Pancreas (tissue), 10 donors: Measurements from ENCODE around the gene PCDHA1. TPM values are rescaled to one million over a fixed set of nuclear protein-coding genes. Genes with fewer than 3 reads are reported as not detected.
A peak's percentile ranks its signal among the peaks of the same experiment; 100 is the strongest.
"Not testable (repeated sequence)": the region's sequence is repeated elsewhere in the genome, so short reads cannot be mapped to it uniquely, and the experiment has no call there.

Experiments used
- ATAC-seq, 4 donors: fragments of 200-7000 bp; cut with Tn5 transposase; one replicate each; pipeline versions ENCODE4 v1.8.0 to v1.9.1; 2020; ENCODE audit warnings: mild to moderate bottlenecking in 4 of 4, moderate library complexity in 4 of 4
- DNase-seq, 6 donors: peaks; one replicate each; pipeline ENCODE4 v3.0.0-alpha.2; 2020
- FAIRE-seq: peaks from 2 replicates; lab custom pipeline; 2012; peaks lifted over from hg19 to GRCh38; lab: Jason Lieb, UNC
- H3K27ac ChIP-seq, 4 donors: fragments of 200-600 bp; sonication (generic); 1 replicate in 3 of 4; 2 replicates in 1 of 4; pipeline versions ENCODE4 v1.5.0 to v1.8.0; 2020
- H3K27me3 ChIP-seq, 4 donors: fragments of 200-600 bp; one replicate each; pipeline ENCODE4 v1.8.0; 2021
- H3K36me3 ChIP-seq, 3 donors: fragments of 200-600 bp; sonication (generic) in 1 of 3; one replicate each; pipeline versions ENCODE4 v1.5.0 to v1.8.0; 2020 to 2021
- H3K4me1 ChIP-seq, 3 donors: fragments of 200-600 bp; one replicate each; pipeline ENCODE4 v1.8.0; 2021
- H3K4me3 ChIP-seq, 4 donors: fragments of 200-600 bp; sonication (generic) in 2 of 4; one replicate each; pipeline versions ENCODE4 v1.5.0 to v1.8.0; 2020 to 2021
- H3K9me3 ChIP-seq, 4 donors: fragments of 200-600 bp; one replicate each; pipeline ENCODE4 v1.8.0; 2021
- WGBS, 2 donors: extraction: QIAGEN DNeasy Blood & Tissue Kit; methylation state at CpG; one replicate each; pipeline ENCODE4 v1.1.7; 2013; 5-methylcytosine and 5-hydroxymethylcytosine counted together
- intact Hi-C, 3 donors: fragments of 100-400 bp; cut with DNase I; formaldehyde crosslinking; loops; one replicate each; pipeline versions ENCODE4 v1.11.1 to v1.14.2; 2022
- polyA plus RNA-seq, 2 donors: library from polyadenylated mRNA; stranded (reverse); fragments of 200-250 nt; gene quantifications; one replicate each; pipeline ENCODE4 v1.2.3, GENCODE V29; 2013
- total RNA-seq, 6 donors: library from RNA; stranded (reverse); fragmentation: NEBNext Ultra II Directional in 4 of 6; extraction: Animal tissue kit (Norgen Biotek cat#: 25700) in 4 of 6; gene quantifications; one replicate each; pipeline versions ENCODE4 v1.2.1 to v1.2.4, GENCODE V29; 2021 to 2023
- TF ChIP-seq, protein P1 (sequence below), 4 donors: fragments of 200-600 bp; sonication (generic) in 3 of 4; IDR thresholded peaks; one replicate each; pipeline versions ENCODE4 v1.5.0 to v1.8.0; 2021; ENCODE audit warnings: antibody characterized with exemption in 4 of 4
- donor health status: healthy with polysubstance abuse.
- donor health status: DM: no; HTN: no; CAD: no; lungs with moderate emphysema.
- donor health status: DM: no; HTN: no; CAD: no.
- donor health status: control.
- donor health status: control.
- donor health status: Bipolar disorder and iron deficiency.
- donor health status: DM: yes; HTN: yes; CAD: no.
- donor health status: DM: no; HTN: no; CAD: no.
- donor health status: DM: no; HTN: no; CAD: no.
- donor health status: DM: yes; HTN: yes; CAD: no.

Gene PCDHA1
- total and polyA plus RNA-seq, 8 donors = 0.03 to 0.47 (median 0.09) TPM; not detected in 2

DNA sequence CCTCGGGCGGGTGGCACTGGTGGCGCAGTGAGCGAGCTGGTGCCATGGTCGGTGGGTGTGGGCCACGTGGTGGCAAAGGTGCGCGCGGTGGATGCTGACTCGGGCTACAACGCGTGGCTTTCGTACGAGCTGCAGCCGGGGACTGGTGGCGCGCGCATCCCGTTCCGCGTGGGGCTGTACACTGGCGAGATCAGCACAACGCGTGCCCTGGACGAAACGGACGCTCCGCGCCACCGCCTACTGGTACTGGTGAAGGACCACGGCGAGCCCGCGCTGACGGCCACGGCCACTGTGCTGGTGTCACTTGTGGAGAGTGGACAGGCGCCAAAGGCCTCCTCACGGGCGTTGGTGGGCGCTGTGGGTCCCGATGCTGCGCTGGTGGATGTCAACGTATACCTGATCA, 22.9 kb downstream of the PCDHA1 start:
- DNase-seq (peak in 2 of 6 donors; percentile 48 to 65), ATAC-seq (no peak), FAIRE-seq (no peak)
- intact Hi-C loops = no loop called here
- TF ChIP-seq, protein P1, sequence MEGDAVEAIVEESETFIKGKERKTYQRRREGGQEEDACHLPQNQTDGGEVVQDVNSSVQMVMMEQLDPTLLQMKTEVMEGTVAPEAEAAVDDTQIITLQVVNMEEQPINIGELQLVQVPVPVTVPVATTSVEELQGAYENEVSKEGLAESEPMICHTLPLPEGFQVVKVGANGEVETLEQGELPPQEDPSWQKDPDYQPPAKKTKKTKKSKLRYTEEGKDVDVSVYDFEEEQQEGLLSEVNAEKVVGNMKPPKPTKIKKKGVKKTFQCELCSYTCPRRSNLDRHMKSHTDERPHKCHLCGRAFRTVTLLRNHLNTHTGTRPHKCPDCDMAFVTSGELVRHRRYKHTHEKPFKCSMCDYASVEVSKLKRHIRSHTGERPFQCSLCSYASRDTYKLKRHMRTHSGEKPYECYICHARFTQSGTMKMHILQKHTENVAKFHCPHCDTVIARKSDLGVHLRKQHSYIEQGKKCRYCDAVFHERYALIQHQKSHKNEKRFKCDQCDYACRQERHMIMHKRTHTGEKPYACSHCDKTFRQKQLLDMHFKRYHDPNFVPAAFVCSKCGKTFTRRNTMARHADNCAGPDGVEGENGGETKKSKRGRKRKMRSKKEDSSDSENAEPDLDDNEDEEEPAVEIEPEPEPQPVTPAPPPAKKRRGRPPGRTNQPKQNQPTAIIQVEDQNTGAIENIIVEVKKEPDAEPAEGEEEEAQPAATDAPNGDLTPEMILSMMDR (IDR thresholded peaks at IDR 0.05) = no peak
- Histone ChIP-seq H3K27ac (no peak overlapping the region), H3K4me1 (no peaks in the 10 kb centered on the region), H3K4me3 (no peak overlapping the region), H3K27me3 (peaks cover 0 to 8% (median 0%) of the 10 kb centered on the region in 4 donors), H3K9me3 (peaks cover 0 to 6% (median 0%) of the 10 kb centered on the region in 4 donors), H3K36me3 (no peaks in the 10 kb centered on the region)
- WGBS, 2 donors = 55 to 57% methylated on average over 43 of the region's 43 CpGs

DNA sequence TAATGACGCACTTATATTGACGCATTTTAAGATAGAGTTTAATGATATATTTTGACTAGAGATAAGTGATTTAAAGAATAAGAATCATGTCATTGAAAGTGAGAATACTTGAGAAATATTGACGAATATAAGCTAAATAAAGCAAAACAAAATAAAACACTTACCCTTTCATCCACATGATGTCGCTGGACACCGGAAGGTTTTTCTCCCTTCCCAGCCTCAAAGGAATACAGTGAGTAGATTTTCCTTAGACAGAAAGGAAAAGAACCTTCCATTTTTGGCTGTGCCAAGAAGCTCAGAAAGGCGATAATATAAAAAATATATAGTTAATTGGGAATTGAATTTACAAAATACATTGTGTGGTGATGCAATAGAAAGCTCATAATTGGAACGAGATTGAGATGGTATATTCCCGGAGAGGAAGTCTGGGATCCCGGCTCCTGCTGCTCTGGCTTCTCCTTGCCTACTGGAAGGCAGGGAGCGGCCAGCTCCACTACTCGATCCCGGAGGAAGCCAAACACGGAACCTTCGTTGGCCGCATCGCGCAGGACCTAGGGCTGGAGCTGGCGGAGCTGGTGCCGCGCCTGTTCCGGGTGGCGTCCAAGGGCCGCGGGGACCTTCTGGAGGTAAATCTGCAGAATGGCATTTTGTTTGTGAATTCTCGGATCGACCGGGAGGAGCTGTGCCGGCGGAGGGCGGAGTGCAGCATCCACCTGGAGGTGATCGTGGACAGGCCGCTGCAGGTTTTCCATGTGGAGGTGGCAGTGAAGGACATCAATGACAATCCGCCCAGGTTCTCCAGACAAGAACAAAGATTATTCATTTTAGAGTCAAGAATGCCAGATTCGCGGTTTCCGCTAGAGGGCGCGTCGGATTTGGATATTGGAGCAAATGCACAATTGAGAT, 35.7 kb downstream of the PCDHA1 start, which contains the start of gene PCDHA5:
TSS of gene PCDHA5 (plus strand) at position 239 of the 906 bp plus-strand sequence.
- H3K27me3 ChIP-seq = no peaks in the 10 kb centered on the region
- 24 to 28% methylated on average over 39 of the region's 39 CpGs for WGBS, 2 donors
- no peak for FAIRE-seq
- no peaks in the 10 kb centered on the region for H3K9me3 ChIP-seq
- no peaks in the 10 kb centered on the region for H3K36me3 ChIP-seq
- DNase-seq = peak in 1 of 6 donors; percentile 62
- no peak for ATAC-seq
- no peak within 1 kb of the TSS for H3K27ac ChIP-seq
- H3K4me3 ChIP-seq = no peak within 1 kb of the TSS
- no peaks in the 10 kb centered on the region for H3K4me1 ChIP-seq
- TF ChIP-seq, protein P1 (IDR thresholded peaks at IDR 0.05) = peak in 1 of 4 donors; percentile 17
- intact Hi-C loops = no loop called here

DNA sequence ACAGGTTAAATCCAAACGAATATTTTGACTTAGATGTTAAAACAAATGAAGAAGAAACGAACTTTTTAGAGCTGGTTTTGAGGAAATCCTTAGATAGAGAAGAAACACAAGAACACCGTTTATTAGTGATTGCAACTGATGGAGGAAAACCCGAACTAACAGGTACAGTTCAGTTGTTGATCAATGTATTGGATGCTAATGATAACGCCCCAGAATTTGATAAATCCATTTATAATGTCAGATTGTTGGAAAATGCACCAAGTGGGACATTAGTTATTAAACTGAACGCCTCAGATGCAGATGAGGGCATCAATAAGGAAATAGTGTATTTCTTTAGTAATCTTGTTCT, 36.3 kb downstream of the PCDHA1 start:
- Histone ChIP-seq H3K9me3 (no peaks in the 10 kb centered on the region), H3K4me3 (no peak overlapping the region), H3K27ac (no peak overlapping the region), H3K36me3 (no peaks in the 10 kb centered on the region), H3K27me3 (no peaks in the 10 kb centered on the region), H3K4me1 (no peaks in the 10 kb centered on the region)
- TF ChIP-seq, protein P1 (IDR thresholded peaks at IDR 0.05) = no peak
- 25 to 27% methylated on average over 6 of the region's 6 CpGs for WGBS, 2 donors
- ATAC-seq (no peak), FAIRE-seq (no peak), DNase-seq (no peak)
- intact Hi-C loops = no loop called here

DNA sequence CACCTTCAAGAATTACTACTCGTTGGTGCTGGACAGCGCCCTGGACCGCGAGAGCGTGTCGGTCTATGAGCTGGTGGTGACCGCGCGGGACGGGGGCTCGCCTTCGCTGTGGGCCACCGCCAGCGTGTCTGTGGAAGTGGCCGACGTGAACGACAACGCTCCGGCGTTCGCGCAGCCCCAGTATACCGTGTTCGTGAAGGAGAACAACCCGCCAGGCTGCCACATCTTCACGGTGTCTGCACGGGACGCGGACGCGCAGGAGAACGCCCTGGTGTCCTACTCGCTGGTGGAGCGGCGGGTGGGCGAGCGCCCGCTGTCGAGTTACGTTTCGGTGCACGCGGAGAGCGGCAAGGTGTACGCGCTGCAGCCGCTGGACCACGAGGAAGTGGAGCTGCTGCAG, 37.0 kb downstream of the PCDHA1 start:
- H3K4me3 ChIP-seq, H3K36me3 ChIP-seq, intact Hi-C loops, H3K27me3 ChIP-seq, FAIRE-seq, H3K4me1 ChIP-seq, ATAC-seq, H3K27ac ChIP-seq, H3K9me3 ChIP-seq: not testable (repeated sequence)
- WGBS, 2 donors = 40 to 45% methylated on average over 48 of the region's 48 CpGs
- peak in 2 of 6 donors; percentile 27 to 44 for DNase-seq

DNA sequence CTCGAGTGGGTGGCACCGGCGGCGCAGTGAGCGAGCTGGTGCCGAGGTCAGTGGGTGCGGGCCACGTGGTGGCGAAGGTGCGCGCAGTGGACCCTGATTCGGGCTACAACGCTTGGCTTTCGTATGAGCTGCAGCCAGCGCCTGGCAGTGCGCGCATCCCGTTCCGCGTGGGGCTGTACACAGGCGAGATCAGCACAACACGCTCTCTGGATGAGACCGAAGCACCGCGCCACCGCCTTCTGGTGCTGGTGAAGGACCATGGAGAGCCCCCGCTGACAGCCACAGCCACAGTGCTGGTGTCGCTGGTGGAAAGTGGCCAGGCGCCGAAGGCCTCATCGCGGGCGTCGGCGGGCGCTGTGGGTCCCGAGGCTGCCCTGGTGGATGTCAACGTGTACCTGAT, 37.5 kb downstream of the PCDHA1 start:
- intact Hi-C loops = no loop called here
- Histone ChIP-seq H3K4me3 (no peak overlapping the region), H3K9me3 (no peaks in the 10 kb centered on the region), H3K4me1 (no peaks in the 10 kb centered on the region), H3K27me3 (no peaks in the 10 kb centered on the region), H3K36me3 (no peaks in the 10 kb centered on the region), H3K27ac (no peak overlapping the region)
- ATAC-seq (no peak), FAIRE-seq (no peak), DNase-seq (peak in 2 of 6 donors; percentile 44 to 49)
- 50 to 56% methylated on average over 10 to 38 of the region's 38 CpGs for WGBS, 2 donors
- TF ChIP-seq, protein P1 (IDR thresholded peaks at IDR 0.05) = no peak
